Activated naive CD4-positive, alpha-beta T cell treated with anti-CD3 and anti-CD28 coated beads for 36 hours (primary cell): ENCODE data around the gene SIX5. TPM values are rescaled to one million over a fixed set of nuclear protein-coding genes. Genes with fewer than 3 reads are reported as not detected.

Experiments used
- CTCF ChIA-PET: fragments of 350-600 bp; sonication (Branson Sonifier 250); formaldehyde crosslinking; loops from one replicate; lab custom pipeline; 2021; ENCODE audit warnings: antibody characterized with exemption; lab: Charles Lee
- DNase-seq: peaks from one replicate; pipeline ENCODE4 v3.0.0-alpha.2; 2020
- H3K27ac Mint-ChIP-seq: one replicate; pipeline ENCODE4 v1.8.0; 2021; ENCODE audit warnings: mild to moderate bottlenecking, mixed read lengths
- H3K27me3 Mint-ChIP-seq: one replicate; pipeline ENCODE4 v1.8.0; 2021; ENCODE audit warnings: low read depth, mixed read lengths
- H3K36me3 Mint-ChIP-seq: one replicate; pipeline ENCODE4 v1.8.0; 2021; ENCODE audit warnings: low read depth, mixed read lengths
- H3K4me1 Mint-ChIP-seq: one replicate; pipeline ENCODE4 v1.8.0; 2021; ENCODE audit warnings: low read depth, mixed read lengths
- H3K4me3 Mint-ChIP-seq: one replicate; pipeline ENCODE4 v1.8.0; 2021; ENCODE audit warnings: mild to moderate bottlenecking, moderate library complexity, mixed read lengths
- H3K9me3 Mint-ChIP-seq: one replicate; pipeline ENCODE4 v1.8.0; 2021; ENCODE audit warnings: mixed read lengths
- intact Hi-C: fragments of 100-400 bp; cut with micrococcal nuclease; formaldehyde crosslinking; loops from one replicate; pipeline ENCODE4 v1.15.1; 2023
- total RNA-seq, 2 experiments: library from RNA; stranded (reverse); gene quantifications; one replicate each; pipeline ENCODE4 v1.2.3, GENCODE V29; 2021

Gene SIX5
- total RNA-seq, 2 experiments from 2014 or later = 1.8 to 2.2 TPM

- intact Hi-C loops = no loop called here
- no peak overlapping the region for H3K4me3 Mint-ChIP-seq
- DNase-seq = no peak
Measured at GRCh38 chr19:45715139-45715538, 53.9 kb downstream of the SIX5 start.

More at GRCh38 chr19:45715139-45715538, 53.9 kb downstream of the SIX5 start:
- CTCF ChIA-PET = interaction anchor here (1.3 to 4.7 kb wide), 2 partner anchors 22 to 34 kb away, joined by 3 to 28 read pairs; partner anchors contain the start of genes QPCTL and SNRPD2
- Mint-ChIP-seq H3K9me3 (no peaks in the 10 kb centered on the region), H3K36me3 (peaks cover 10% of the 10 kb centered on the region), H3K27me3 (no peaks in the 10 kb centered on the region), H3K27ac (no peak overlapping the region), H3K4me1 (peaks cover 40% of the 10 kb centered on the region)

Other genes with a start within 250 kb of the SIX5 start
- 10 to 100 TPM; 12.4 to 12.7 TPM for gene OPA3, start 184.4 kb downstream of the SIX5 start, total RNA-seq
- not detected for gene GPR4, start 167.0 kb downstream of the SIX5 start, total RNA-seq
- gene EML2, start 129.9 kb downstream of the SIX5 start, total RNA-seq = 100 to 1,000 TPM; 145 to 159 TPM
- gene GIPR, start 101.0 kb downstream of the SIX5 start, total RNA-seq = 1 to 10 TPM; 1.8 to 2.3 TPM
- 100 to 1,000 TPM; 976 to 988 TPM for gene SNRPD2, start 77.3 kb downstream of the SIX5 start, total RNA-seq
- gene QPCTL, start 76.6 kb downstream of the SIX5 start, total RNA-seq = 10 to 100 TPM; 12.0 to 14.1 TPM
- 10 to 100 TPM; 21.8 to 23.2 TPM for gene FBXO46, start 38.4 kb downstream of the SIX5 start, total RNA-seq
- gene MEIOSIN, start 35.8 kb downstream of the SIX5 start, total RNA-seq = not detected
- gene DMPK, start 13.2 kb upstream of the SIX5 start, total RNA-seq = 1 to 10 TPM; 6.1 TPM
- gene DMWD, start 23.6 kb upstream of the SIX5 start, total RNA-seq = 10 to 100 TPM; 28.6 to 29.1 TPM
- under 1 TPM in 1 of 2 experiments, not detected in 1; 0.17 TPM for gene RSPH6A, start 46.1 kb upstream of the SIX5 start, total RNA-seq
- 10 to 100 TPM; 96.9 to 97.4 TPM for gene SYMPK, start 93.9 kb upstream of the SIX5 start, total RNA-seq
- gene FOXA3, start 95.1 kb upstream of the SIX5 start, total RNA-seq = under 1 TPM in 1 of 2 experiments, not detected in 1; 0.20 TPM
- 10 to 100 TPM; 11.4 TPM for gene IRF2BP1, start 116.9 kb upstream of the SIX5 start, total RNA-seq
- 1 to 10 TPM; 4.5 to 4.8 TPM for gene MYPOP, start 133.4 kb upstream of the SIX5 start, total RNA-seq
- gene NANOS2, start 145.5 kb upstream of the SIX5 start, total RNA-seq = not detected
- not detected for gene NOVA2, start 204.6 kb upstream of the SIX5 start, total RNA-seq
- 10 to 100 TPM; 26.4 to 29.3 TPM for gene CCDC61, start 226.2 kb upstream of the SIX5 start, total RNA-seq